GM19193 (cell line): ENCODE measurements around the gene TBPL1.

Experiments
- POLR2A ChIP-seq: IDR thresholded peaks from 4 replicates; pipeline ENCODE4 v1.6.1; 2011; ENCODE audit not compliant: insufficient read depth, insufficient read length; ENCODE audit errors: extremely low read depth

Gene TBPL1

GRCh38 chr6:133983099-133983939 is 30.3 kb downstream of the TBPL1 start:
- no peak for TF ChIP-seq POLR2A

- no peak for TF ChIP-seq POLR2A
These were observed 32.9 kb downstream of the TBPL1 start for GRCh38 chr6:133985970-133986369.

- no peak for TF ChIP-seq POLR2A
These were observed 33.9 kb downstream of the TBPL1 start for GRCh38 chr6:133986942-133987341.

- TF ChIP-seq POLR2A: no peak
These were observed 36.5 kb downstream of the TBPL1 start for GRCh38 chr6:133989525-133989924.

GRCh38 chr6:133990321-133990720 is 37.3 kb downstream of the TBPL1 start:
- TF ChIP-seq POLR2A: no peak

- no peak for TF ChIP-seq POLR2A
These were observed 38.1 kb downstream of the TBPL1 start for GRCh38 chr6:133991096-133991593.

- TF ChIP-seq POLR2A: no peak
These were observed 40.1 kb downstream of the TBPL1 start for GRCh38 chr6:133992992-133993680.

GRCh38 chr6:133995296-133995695 is 42.3 kb downstream of the TBPL1 start:
- TF ChIP-seq POLR2A: no peak

- TF ChIP-seq POLR2A: no peak
These were observed 42.7 kb downstream of the TBPL1 start for GRCh38 chr6:133995758-133996157.

GRCh38 chr6:133997267-133997666 is 44.2 kb downstream of the TBPL1 start:
- TF ChIP-seq POLR2A: no peak

- no peak for TF ChIP-seq POLR2A
These were observed 46.3 kb downstream of the TBPL1 start for GRCh38 chr6:133999305-133999704.

- TF ChIP-seq POLR2A: no peak
These were observed 47.4 kb downstream of the TBPL1 start for GRCh38 chr6:134000443-134000842.

- TF ChIP-seq POLR2A: no peak
These were observed 49.8 kb downstream of the TBPL1 start for GRCh38 chr6:134002821-134003220.

GRCh38 chr6:134003542-134003951 is 50.5 kb downstream of the TBPL1 start:
- no peak for TF ChIP-seq POLR2A

- TF ChIP-seq POLR2A: no peak
These were observed 51.7 kb downstream of the TBPL1 start for GRCh38 chr6:134004714-134005113.

GRCh38 chr6:134005800-134006199 is 52.8 kb downstream of the TBPL1 start:
- no peak for TF ChIP-seq POLR2A
